Ureter (tissue), 1 donor: ENCODE measurements around the gene TDRD12. TPM values are rescaled to one million over a fixed set of nuclear protein-coding genes. Genes with fewer than 3 reads are reported as not detected.
"Not testable (repeated sequence)": the region's sequence is repeated elsewhere in the genome, so short reads cannot be mapped to it uniquely, and the experiment has no call there.

ENCODE experiments used
- DNase-seq: peaks from one replicate; pipeline ENCODE4 v3.0.0-alpha.2; 2020; ENCODE audit warnings: low spot score
- total RNA-seq: library from RNA; stranded (reverse); gene quantifications from one replicate; pipeline ENCODE4 v1.2.4, GENCODE V29; 2023
- donor health status: DM: yes; HTN: yes; CAD: no.

TDRD12 gene
- total RNA-seq, 1 donor from 2014 or later, result 0.34 TPM

- DNase-seq, result no peak
These were observed 109.9 kb downstream of the TDRD12 start for GRCh38 chr19:32829345-32829896.

GRCh38 chr19:32830231-32831014 is 110.9 kb downstream of the TDRD12 start:
- DNase-seq, result no peak

DNA sequence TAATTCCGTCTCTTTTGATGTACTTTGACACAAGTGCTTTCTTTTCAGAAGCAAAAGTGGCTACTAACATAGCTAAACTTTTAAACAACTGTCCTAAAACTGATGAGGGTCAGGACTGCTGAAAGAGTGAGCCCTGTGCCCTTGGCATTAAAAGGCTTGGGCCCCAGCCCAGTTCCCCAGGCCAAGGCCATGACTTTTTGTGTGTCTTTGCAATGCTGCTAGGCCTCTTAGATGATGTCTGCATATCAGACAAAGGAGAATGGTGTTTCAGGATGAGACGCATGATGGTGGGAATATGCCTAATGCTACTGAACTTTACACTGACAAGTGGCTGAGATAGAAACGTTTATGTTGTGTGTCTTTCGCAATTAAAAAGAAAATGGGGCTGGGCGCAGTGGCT is 112.0 kb downstream of the TDRD12 start:
- no peak for DNase-seq

DNA sequence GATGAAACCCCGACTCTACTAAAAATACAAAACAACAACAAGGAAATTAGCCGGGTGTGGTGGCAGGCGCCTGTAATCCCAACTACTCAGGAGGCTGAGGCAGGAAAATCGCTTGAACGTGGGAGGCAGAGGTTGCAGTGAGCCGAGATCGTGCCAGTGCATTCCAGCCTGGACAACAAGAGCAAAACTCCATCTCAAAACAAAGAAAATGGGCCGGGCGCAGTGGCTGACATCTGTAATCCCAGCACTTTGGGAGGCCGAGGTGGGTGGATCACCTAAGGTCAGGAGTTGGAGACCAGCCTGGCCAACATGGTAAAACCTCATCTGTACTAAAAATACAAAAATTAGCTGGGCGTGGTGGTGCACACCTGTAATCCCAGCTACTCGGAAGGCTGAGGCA is 112.5 kb downstream of the TDRD12 start:
- not testable (repeated sequence) for DNase-seq

DNA sequence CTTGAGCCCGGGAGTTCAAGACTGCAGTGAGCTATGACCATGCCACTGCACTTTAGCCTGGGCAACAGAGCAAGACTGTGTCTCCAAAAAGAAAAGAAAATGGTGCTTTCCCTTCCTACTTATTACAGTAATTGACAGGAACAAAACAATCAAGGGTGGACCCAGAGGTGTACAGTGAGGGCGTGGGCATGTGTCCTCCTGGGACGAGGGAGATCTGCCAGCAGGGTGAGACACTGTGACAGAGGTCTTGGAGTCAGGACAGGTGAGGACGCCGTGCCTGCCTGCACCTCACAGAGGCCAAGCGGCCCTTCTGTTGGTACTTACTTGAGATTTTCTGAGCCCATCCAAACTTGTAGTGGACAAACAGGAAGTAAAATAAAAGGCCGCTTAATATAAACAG is 113.3 kb downstream of the TDRD12 start:
- DNase-seq, result not testable (repeated sequence)

DNA sequence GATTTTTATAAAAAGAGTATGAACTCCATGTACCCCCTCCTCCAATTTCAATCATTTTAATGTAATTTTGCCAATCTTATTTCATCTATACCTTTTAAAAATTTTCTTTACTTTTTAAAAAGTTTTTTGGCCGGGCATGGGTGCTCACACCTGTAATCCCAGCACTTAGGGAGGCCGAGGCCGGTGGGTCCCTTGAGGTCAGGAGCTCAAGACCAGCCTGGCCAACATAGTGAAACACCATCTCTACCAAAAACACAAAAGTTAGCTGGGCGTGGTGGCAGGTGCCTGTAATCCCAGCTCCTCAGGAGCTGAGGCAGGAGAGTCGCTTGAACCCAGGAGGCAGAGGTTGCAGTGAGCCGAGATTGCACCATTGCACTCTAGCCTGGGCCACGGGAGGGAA is 113.8 kb downstream of the TDRD12 start:
- DNase-seq, result not testable (repeated sequence)

- no peak for DNase-seq
These were observed 118.0 kb downstream of the TDRD12 start for GRCh38 chr19:32837531-32837930.

GRCh38 chr19:32842061-32842460 is 122.5 kb downstream of the TDRD12 start:
- DNase-seq, result no peak

- DNase-seq, result no peak
These were observed 124.2 kb downstream of the TDRD12 start for GRCh38 chr19:32843716-32844245.

DNA sequence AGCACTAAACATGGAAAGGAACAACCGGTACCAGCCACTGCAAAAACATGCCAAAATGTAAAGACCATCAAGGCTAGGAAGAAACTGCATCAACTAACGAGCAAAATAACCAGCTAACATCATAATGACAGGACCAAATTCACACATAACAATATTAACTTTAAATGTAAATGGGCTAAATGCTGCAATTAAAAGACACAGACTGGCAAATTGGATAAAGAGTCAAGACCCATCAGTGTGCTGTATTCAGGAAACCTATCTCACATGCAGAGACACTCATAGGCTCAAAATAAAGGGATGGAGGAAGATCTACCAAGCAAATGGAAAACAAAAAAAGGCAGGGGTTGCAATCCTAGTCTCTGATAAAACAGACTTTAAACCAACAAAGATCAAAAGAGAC is 128.5 kb downstream of the TDRD12 start:
- DNase-seq, result not testable (repeated sequence)

DNA sequence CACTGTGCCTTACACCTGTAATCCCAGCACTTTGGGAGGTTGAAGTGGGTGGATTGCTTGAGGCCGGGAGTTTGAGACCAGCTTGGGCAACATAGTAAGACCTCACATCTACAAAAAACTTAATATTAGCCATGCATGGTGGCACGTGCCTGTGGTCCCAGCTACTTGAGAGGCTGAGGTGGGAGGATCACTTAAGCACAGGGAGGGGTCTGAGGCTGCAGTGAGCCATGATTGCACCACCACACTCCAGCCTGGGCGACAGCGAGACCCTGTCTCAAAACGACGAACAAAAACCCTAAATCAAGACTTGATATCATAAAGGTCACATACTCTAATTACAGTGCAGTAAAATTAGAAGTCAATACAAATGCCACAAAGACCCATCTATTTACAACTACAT is 132.6 kb downstream of the TDRD12 start:
- no peak for DNase-seq

DNA sequence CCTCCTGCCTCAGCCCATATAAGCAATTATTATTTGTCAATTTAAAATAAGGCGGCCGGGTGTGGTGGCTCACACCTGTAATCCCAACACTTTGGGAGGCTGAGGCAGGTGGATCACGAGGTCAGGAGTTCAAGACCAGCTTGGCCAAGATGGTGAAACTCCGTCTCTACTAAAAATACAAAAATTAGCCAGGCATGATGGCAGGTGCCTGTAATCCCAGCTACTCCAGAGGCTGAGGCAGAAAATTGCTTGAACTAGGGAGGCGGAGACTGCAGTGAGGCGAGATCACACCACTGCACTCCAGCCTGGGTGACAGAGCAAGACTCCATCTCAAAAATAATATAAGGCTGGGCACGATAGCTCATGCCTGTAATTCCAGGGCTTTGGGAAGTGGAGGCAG is 137.3 kb downstream of the TDRD12 start:
- DNase-seq, result not testable (repeated sequence)

DNA sequence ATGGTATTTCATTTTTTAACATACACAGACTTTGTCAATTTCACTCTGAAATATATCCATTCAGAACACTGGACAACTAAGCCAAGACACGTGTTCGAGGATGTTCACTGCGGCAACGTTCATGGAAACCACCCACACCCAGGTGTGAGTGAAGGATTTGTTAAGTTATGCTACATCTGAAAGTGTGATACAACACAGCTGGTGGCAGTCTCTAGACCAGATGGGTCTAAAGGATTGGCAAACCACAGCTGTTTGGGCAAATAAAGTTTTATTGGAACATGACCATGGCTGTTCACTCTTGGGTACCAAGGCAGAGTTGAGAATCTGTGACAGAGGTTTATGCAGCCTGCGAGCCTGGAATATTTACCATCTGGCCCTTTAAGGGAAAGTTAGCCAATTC is 138.0 kb downstream of the TDRD12 start:
- no peak for DNase-seq

- DNase-seq, result no peak
These were observed 138.6 kb downstream of the TDRD12 start for GRCh38 chr19:32858155-32858554.

DNA sequence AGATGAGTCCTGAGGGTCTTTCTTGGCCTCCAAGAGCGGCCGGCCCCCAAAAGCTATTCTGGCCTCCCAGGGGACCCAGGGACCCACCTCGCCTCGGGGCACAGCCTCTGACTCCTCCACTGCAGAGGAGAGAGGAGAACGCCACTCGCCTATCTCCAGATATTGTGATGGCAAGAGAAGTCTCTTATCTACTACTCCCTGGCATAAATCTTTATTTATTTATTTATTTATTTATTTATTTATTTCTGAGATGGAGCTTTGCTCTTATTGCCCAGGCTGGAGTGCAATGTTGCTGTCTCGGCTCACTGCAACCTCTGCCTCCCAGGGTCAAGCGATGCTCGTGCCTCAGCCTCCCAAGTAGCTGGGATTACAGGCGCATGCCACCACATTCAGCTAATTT is 139.0 kb downstream of the TDRD12 start:
- no peak for DNase-seq

- no peak for DNase-seq
These were observed 140.0 kb downstream of the TDRD12 start for GRCh38 chr19:32859591-32859990.

DNA sequence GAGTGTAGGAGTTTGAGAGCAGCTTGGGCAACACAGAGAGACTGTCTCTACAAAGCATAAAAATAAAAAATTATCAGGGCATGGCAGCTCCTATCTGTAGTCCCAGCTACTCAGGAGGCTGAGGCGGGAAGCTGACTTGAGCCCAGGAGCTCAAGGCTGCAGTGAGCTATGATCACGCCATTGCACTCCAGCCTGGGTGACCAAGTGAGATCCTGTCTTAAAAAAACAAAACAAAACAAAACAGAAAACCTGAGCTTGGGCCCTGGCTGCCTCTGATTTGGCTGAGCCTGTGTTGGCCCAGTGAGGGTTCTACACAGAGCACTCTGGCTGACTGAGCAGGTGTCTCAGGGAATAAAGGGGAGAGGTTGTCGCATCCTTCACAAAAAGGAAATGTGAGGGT is 142.0 kb downstream of the TDRD12 start:
- no peak for DNase-seq

DNA sequence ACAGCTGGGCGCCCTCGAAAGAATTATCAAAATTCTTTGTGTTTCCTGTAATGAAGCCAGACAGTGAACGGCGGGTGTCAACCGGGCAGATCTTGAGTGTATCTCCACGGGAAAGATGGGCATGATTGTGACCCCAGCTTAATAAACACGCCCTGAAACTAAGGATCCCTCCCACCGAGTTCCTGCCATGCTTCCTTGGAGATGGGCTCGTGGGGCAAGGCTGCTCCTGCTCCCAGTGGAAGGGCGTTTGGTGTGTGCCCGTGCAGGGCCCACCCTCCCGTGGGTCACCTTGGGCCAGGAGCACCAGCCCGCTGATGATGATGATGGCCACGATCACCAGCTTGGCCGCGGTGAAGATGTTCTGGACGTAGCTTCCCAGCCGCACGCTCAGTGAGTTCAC is 142.6 kb downstream of the TDRD12 start:
- DNase-seq, result no peak

DNA sequence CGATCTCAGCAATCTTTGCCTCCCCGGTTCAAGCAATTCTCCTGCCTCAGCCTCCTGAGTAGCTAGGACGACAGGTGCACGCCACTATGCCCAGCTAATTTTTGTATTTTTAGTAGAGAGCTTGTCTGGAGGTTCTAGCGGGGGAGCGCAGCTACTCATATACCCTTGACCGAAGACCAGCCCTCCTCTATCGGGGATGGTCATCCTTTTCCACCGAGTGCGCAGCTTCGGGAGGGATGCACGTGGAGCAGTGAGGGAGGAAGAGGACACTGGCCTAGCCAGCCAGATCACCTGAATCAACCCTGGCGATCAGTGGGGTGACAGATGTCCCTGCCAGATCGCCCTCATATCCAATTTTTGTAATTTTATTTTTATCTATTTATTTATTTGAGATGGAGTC is 143.2 kb downstream of the TDRD12 start:
- no peak for DNase-seq

DNA sequence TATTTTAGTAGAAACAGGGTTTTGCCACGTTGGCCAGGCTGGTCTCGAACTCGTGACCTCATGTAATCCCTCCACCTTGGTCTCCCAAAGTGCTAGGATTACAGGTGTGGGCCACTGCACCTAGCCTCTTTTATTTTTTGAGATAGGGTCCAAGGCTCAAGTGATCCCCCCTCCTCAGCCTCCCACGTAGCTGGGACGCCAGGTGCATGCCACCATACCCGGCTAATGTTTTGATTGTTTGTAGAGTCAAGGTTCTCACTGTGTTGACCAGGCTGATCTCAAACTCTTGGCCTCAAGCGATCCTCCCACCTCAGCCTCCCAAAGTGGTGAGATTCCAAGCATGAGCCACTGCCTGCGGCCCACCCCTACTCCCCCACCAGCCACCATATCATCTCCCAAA is 143.7 kb downstream of the TDRD12 start:
- no peak for DNase-seq

- DNase-seq, result no peak
These were observed 144.3 kb downstream of the TDRD12 start for GRCh38 chr19:32863841-32864240.

- no peak for DNase-seq
These were observed 144.9 kb downstream of the TDRD12 start for GRCh38 chr19:32864318-32865007.

DNA sequence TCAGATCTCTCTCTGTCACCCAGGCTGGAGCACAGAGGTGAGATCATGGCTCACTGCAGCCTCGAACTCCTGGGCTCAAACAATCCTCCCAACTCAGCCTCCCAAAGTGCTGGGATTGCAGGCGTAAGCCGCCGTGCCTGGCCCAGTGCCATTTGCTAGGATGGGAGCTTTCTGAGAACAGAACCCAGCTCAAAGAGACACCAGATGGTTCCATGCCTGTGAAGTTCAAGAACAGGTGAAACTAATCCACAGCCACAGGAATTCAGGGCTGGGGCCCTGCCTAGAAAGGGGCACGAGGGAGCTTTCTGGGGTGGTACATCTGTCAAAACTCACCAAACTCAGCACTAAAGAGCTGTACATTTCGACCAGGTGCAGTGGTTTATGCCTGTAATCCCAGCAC is 145.8 kb downstream of the TDRD12 start:
- no peak for DNase-seq
